HepG2 (cell line): ENCODE results near the gene IL5RA. TPM values are rescaled to one million over a fixed set of nuclear protein-coding genes. Genes with fewer than 3 reads are reported as not detected.

ENCODE experiments used
- ATF1 ChIP-seq: IDR thresholded peaks from 2 replicates; pipeline ENCODE4 v1.6.1; 2016; ENCODE audit warnings: mild to moderate bottlenecking, control low read depth
- BCL3 ChIP-seq: sonication (generic); formaldehyde crosslinking; IDR thresholded peaks from 2 replicates; pipeline ENCODE4 v1.5.1; 2020; ENCODE audit warnings: mild to moderate bottlenecking, missing genetic modification reagents, moderate library complexity
- CREM ChIP-seq, 2 experiments: sonication (generic) in 1 of 2; formaldehyde crosslinking in 1 of 2; IDR thresholded peaks; 2 replicates each; pipeline versions ENCODE4 v1.4.0 to v1.6.1; 2016 to 2020; ENCODE audit warnings: antibody characterized with exemption in 1 of 2, mild to moderate bottlenecking in 1 of 2, missing genetic modification reagents in 1 of 2
- ERF ChIP-seq: IDR thresholded peaks from 2 replicates; pipeline ENCODE4 v1.6.1; 2018; ENCODE audit warnings: missing biosample characterization, missing genetic modification reagents
- FOXJ3 ChIP-seq: sonication (generic); formaldehyde crosslinking; IDR thresholded peaks from 2 replicates; pipeline ENCODE4 v1.4.0; 2020; ENCODE audit warnings: missing genetic modification reagents, mild to moderate bottlenecking, borderline replicate concordance
- HOXD1 ChIP-seq: sonication (generic); formaldehyde crosslinking; IDR thresholded peaks from 2 replicates; pipeline ENCODE4 v1.5.0; 2020; ENCODE audit warnings: missing genetic modification reagents
- KLF13 ChIP-seq: sonication (generic); formaldehyde crosslinking; IDR thresholded peaks from 2 replicates; pipeline ENCODE4 v1.4.0; 2020; ENCODE audit warnings: mild to moderate bottlenecking, missing genetic modification reagents
- KLF6 ChIP-seq: IDR thresholded peaks from 2 replicates; pipeline ENCODE4 v1.8.0; 2016; ENCODE audit warnings: missing biosample characterization, missing genetic modification reagents
- MIER2 ChIP-seq: IDR thresholded peaks from 2 replicates; pipeline ENCODE4 v1.6.1; 2016; ENCODE audit warnings: missing biosample characterization, missing genetic modification reagents
- MYNN ChIP-seq: sonication (generic); formaldehyde crosslinking; IDR thresholded peaks from 2 replicates; pipeline ENCODE4 v1.4.0; 2020; ENCODE audit warnings: mild to moderate bottlenecking, low read depth, missing genetic modification reagents
- NFYB ChIP-seq: sonication (generic); formaldehyde crosslinking; IDR thresholded peaks from 2 replicates; pipeline ENCODE4 v1.4.0; 2020; ENCODE audit warnings: missing genetic modification reagents
- NFYC ChIP-seq: IDR thresholded peaks from 2 replicates; pipeline ENCODE4 v1.6.1; 2016; ENCODE audit warnings: missing genetic modification reagents, missing compliant biosample characterization
- PHF21A ChIP-seq: sonication (generic); formaldehyde crosslinking; IDR thresholded peaks from 2 replicates; pipeline ENCODE4 v1.5.0; 2020; ENCODE audit warnings: mild to moderate bottlenecking, missing genetic modification reagents
- POGK ChIP-seq: sonication (generic); formaldehyde crosslinking; conservative IDR thresholded peaks from 2 replicates; pipeline ENCODE4 v1.8.0; 2022; ENCODE audit warnings: mild to moderate bottlenecking, moderate library complexity, missing genetic modification reagents
- SOX13 ChIP-seq, 3 experiments: fragments of 450-650 bp in 1 of 3; sonication (generic) in 1 of 3; formaldehyde crosslinking in 1 of 3; IDR thresholded peaks in 2 of 3; conservative IDR thresholded peaks in 1 of 3; 2 replicates each; pipeline versions ENCODE4 v1.5.0 to v1.6.1; 2016 to 2020; ENCODE audit warnings: antibody characterized with exemption in 1 of 3, mild to moderate bottlenecking in 1 of 3, missing compliant biosample characterization in 1 of 3, missing genetic modification reagents in 1 of 3, moderate library complexity in 1 of 3
- XBP1 ChIP-seq: sonication (generic); formaldehyde crosslinking; IDR thresholded peaks from 2 replicates; pipeline ENCODE4 v1.5.0; 2020; ENCODE audit warnings: missing genetic modification reagents
- ZBTB26 ChIP-seq: IDR thresholded peaks from 2 replicates; pipeline ENCODE4 v1.6.1; 2016; ENCODE audit warnings: missing compliant biosample characterization, missing genetic modification reagents, borderline replicate concordance
- ZNF205 ChIP-seq: IDR thresholded peaks from 2 replicates; pipeline ENCODE4 v1.6.1; 2018; ENCODE audit warnings: missing biosample characterization, missing genetic modification reagents
- ZNF326 ChIP-seq: sonication (generic); formaldehyde crosslinking; IDR thresholded peaks from 2 replicates; pipeline ENCODE4 v1.4.0; 2020; ENCODE audit warnings: missing genetic modification reagents, borderline replicate concordance
- ZNF34 ChIP-seq: sonication (generic); formaldehyde crosslinking; IDR thresholded peaks from 2 replicates; pipeline ENCODE4 v1.4.0; 2020; ENCODE audit warnings: mild to moderate bottlenecking, missing genetic modification reagents, borderline replicate concordance
- ZNF484 ChIP-seq: sonication (generic); formaldehyde crosslinking; IDR thresholded peaks from 2 replicates; pipeline ENCODE4 v1.5.1; 2020; ENCODE audit warnings: mild to moderate bottlenecking, low read depth, missing genetic modification reagents, borderline replicate concordance
- ZNF605 ChIP-seq: sonication (generic); formaldehyde crosslinking; IDR thresholded peaks from 2 replicates; pipeline ENCODE4 v1.8.0; 2022; ENCODE audit warnings: mild to moderate bottlenecking, missing genetic modification reagents
- ZNF740 ChIP-seq: sonication (generic); formaldehyde crosslinking; IDR thresholded peaks from 2 replicates; pipeline ENCODE4 v1.4.0; 2020; ENCODE audit warnings: missing genetic modification reagents
- polyA plus RNA-seq, 8 experiments: library from polyadenylated mRNA; depleted of rRNA in 3 of 8; stranded (reverse) in 7 of 8; unstranded in 1 of 8; fragments of >200 nt; fragmentation: Illumina TruSeq in 4 of 8; extraction: Trizol in 4 of 8; gene quantifications; 2 replicates each; pipeline versions ENCODE4 v1.2.1 to v1.2.3, GENCODE V29; 2011 to 2016; ENCODE audit warnings: low read depth in 4 of 8, missing spikeins in 1 of 8, mixed read lengths in 1 of 8; ENCODE audit not compliant: insufficient read depth in 1 of 8
- total RNA-seq, 5 experiments: library from RNA; depleted of rRNA; stranded (reverse); fragments of >200 nt; fragmentation: Illumina TruSeq; extraction: Trizol; gene quantifications; 2 replicates each; pipeline ENCODE4 v1.2.3, GENCODE V29; 2016; ENCODE audit warnings: low read depth in 1 of 5

IL5RA gene
- total and polyA plus RNA-seq, 2 of the 13 experiments (the other 11 are each of a cell fraction or from before 2014, with no cell fraction given), result not detected

GRCh38 chr3:3126477-3127431 is 16.6 kb upstream of the IL5RA start, which contains the start of gene TRNT1 (continued):
- TF ChIP-seq BCL3 (CRISPR knock-in tag), result peak; percentile 92
- 0 out of 2 replicates have a peak, but pooled peaks have one; percentile 2 for TF ChIP-seq MYNN
- no peak for TF ChIP-seq ZNF484 (CRISPR knock-in tag)
- TF ChIP-seq HOXD1, result peak; percentile 60
- peak; percentile 65; the same call in 1 of the 2 replicates for TF ChIP-seq ZNF605 (CRISPR knock-in tag)
- TF ChIP-seq POGK, result peak; percentile 94
- 0 out of 2 replicates have a peak, but pooled peaks have one; percentile 8 for TF ChIP-seq XBP1 (CRISPR knock-in tag)
- no peak; the same call in 1 of the 2 replicates for TF ChIP-seq PHF21A
- TF ChIP-seq ATF1 (CRISPR knock-in tag), result peak; percentile 77
- TF ChIP-seq ERF, result peak; percentile 57; the same call in 1 of the 2 replicates
- no peak for TF ChIP-seq ZNF34 (CRISPR knock-in tag)
- peak; percentile 85 for TF ChIP-seq NFYB (CRISPR knock-in tag)
- TF ChIP-seq SOX13 (IDR thresholded peaks at IDR 0.05), result no peak
- no peak for TF ChIP-seq SOX13 (CRISPR knock-in tag; conservative IDR thresholded peaks at IDR 0.05 in 1 of 2, IDR thresholded peaks at IDR 0.05 in 1 of 2)
- TF ChIP-seq ZBTB26 (CRISPR knock-in tag), result no peak
- TF ChIP-seq ZNF326 (CRISPR knock-in tag), result no peak
- peak; percentile 85 for TF ChIP-seq NFYC (CRISPR knock-in tag)
- no peak; the same call in 1 of the 2 replicates for TF ChIP-seq FOXJ3 (CRISPR knock-in tag)
- TF ChIP-seq MIER2 (CRISPR knock-in tag), result no peak
- peak; percentile 74; the same call in 1 of the 2 replicates for TF ChIP-seq ZNF740 (CRISPR knock-in tag)
- 0 out of 2 replicates have a peak, but pooled peaks have one; percentile 11 for TF ChIP-seq KLF13
- no peak; the same call in 1 of the 2 replicates for TF ChIP-seq CREM (IDR thresholded peaks at IDR 0.05)
- 0 out of 2 replicates have a peak, but pooled peaks have one; percentile 48 for TF ChIP-seq CREM (CRISPR knock-in tag; IDR thresholded peaks at IDR 0.05)
- no peak for TF ChIP-seq ZNF205
- no peak for TF ChIP-seq KLF6 (CRISPR knock-in tag)
